GM10266 (cell line): ENCODE data around the gene UCN2.

Source experiments
- DNase-seq: peaks from one replicate; pipeline ENCODE4 v3.0.0; 2012; ENCODE audit errors: extremely low spot score
- TF ChIP-seq, protein P1 (sequence below): IDR thresholded peaks from 2 replicates; pipeline ENCODE4 v1.5.1; 2012; ENCODE audit warnings: mild to moderate bottlenecking, low read depth; ENCODE audit not compliant: control insufficient read depth, insufficient read depth; ENCODE audit errors: missing control alignments

Gene UCN2

DNA sequence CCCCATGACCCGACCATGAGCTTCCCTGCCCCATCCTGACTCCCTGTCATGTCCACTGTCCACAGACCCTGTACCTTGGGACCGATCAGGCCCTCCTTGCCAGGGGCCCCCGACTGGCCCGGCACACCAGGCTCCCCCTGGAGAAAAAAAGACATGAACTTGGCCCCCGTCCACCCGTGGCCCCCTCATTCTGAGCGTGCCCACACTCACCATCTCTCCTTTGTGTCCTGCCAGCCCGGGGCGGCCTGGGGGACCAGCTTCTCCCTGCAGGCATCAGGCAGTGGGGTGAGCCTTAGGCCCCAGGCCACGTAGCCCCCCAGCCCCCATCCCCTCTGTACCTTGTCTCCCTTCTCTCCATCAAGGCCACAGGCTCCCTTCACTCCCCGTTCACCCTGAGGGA is 3.9 kb upstream of the UCN2 start:
- DNase-seq = no peak
- TF ChIP-seq, protein P1, sequence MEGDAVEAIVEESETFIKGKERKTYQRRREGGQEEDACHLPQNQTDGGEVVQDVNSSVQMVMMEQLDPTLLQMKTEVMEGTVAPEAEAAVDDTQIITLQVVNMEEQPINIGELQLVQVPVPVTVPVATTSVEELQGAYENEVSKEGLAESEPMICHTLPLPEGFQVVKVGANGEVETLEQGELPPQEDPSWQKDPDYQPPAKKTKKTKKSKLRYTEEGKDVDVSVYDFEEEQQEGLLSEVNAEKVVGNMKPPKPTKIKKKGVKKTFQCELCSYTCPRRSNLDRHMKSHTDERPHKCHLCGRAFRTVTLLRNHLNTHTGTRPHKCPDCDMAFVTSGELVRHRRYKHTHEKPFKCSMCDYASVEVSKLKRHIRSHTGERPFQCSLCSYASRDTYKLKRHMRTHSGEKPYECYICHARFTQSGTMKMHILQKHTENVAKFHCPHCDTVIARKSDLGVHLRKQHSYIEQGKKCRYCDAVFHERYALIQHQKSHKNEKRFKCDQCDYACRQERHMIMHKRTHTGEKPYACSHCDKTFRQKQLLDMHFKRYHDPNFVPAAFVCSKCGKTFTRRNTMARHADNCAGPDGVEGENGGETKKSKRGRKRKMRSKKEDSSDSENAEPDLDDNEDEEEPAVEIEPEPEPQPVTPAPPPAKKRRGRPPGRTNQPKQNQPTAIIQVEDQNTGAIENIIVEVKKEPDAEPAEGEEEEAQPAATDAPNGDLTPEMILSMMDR = no peak

DNA sequence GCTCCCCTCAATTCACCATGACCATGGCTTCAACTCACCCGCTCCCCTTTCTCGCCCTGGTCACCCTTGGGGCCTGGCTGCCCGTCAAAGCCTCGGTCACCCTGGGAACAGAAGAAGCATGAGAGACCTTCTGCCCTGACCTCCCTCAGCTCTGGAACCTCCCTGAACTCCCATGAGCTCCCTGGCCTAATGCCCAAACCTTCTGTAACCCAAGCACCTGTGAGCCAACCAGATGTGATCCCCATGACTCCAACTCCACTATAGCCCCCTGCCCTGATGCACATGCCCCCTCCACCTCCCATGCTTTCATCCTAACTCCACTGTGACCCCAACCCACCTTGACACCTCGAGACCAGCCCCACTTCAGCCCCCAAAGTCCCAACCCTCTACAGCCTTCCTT is 3.5 kb upstream of the UCN2 start:
- TF ChIP-seq, protein P1 = no peak
- DNase-seq = no peak

DNA sequence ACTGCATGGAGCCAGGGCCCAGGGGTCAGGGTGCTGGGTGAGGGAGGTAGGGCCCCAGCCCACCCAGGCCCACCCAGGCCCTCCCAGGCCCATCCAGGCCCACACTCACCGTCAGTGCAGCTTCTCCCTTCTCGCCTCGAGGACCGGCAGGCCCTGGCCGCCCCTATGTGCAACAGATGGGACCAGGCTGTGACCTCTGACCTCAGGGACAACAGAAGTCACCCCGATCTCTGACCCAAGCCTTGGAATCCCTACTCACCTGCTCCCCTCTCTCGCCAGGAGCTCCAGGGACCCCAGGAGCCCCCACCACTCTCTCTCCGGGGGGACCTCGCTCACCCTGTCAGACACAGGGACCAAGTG is 2.8 kb upstream of the UCN2 start:
- TF ChIP-seq, protein P1 = no peak
- no peak for DNase-seq

DNA sequence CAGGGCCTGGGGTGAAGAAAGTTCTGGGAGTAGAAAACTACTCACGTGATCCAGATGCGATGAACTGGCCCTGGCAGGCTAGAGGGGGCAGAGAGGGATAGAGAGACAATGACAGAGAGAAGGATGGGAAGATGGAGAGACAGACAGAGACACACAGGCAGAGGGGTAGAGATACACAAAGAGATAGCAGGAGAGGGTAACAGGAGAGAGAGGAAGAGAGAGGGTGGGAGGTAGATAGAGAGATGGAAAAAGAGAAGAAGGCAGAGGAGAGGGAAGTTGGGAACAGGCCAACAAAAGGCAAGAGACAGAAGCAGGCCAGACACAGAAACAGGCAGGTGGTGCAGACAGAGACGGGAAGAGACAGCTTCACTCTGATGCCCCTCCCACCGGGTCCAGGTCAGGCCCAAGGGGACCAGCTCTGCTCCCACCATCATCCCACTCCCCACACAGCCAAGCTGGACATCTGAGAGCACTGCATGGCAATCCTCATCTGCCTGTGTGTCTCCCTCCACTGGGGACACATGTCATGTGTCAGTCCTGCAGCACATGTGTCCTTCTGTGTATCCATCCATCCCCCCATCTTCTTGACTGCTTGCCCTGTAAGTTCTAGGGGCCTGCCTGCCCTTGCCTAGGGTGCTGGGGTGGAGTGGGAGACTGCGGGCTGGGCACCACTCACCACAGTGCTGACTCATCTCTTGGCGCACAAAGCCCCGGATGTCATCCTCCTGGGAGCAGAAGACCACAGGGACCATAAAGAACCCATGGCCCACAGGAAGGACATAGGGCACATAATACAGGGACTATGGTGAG is 2.2 kb upstream of the UCN2 start:
- no peak for DNase-seq
- TF ChIP-seq, protein P1 = no peak

DNA sequence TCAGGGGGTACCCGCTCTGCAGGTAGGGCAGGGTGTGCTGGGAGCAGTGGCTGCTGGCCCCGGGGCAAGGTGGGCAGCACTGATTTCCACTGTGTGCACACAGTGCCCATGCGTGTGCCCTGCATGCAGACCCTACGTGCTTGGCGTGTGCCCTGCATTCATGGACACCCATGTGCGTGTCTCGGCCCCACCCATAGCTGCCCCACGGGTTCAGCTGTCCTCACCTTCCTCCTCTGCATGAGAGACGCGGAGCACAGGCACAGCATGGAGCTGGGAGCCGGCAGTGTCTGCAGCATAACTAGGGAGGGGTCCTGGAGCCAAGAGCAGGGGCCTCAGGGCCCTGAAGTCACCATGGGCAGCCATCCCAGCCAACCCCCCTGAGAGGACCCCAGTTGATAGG is 1.6 kb upstream of the UCN2 start:
- DNase-seq = no peak
- TF ChIP-seq, protein P1 = no peak

DNA sequence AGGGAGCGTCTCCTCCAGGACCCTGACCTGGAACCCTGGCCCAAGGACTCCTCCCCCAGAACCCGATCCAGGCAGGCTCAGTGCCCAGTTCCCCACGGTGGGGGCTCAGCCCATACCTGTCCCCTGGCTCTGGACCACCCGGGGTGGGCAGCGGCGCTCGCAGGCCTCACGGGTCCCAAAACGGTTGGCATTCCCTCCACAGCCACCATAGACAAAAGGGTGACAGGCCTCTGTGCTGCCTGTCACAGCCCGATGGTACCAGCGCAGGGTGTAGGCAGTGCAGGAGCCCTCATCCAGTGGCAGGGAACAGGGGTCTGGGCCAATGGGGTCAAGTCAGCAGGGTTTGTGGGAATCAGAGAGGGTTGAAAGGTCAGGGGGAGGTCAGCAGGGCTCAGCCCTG is 1.1 kb upstream of the UCN2 start:
- DNase-seq = no peak
- TF ChIP-seq, protein P1 = no peak

DNA sequence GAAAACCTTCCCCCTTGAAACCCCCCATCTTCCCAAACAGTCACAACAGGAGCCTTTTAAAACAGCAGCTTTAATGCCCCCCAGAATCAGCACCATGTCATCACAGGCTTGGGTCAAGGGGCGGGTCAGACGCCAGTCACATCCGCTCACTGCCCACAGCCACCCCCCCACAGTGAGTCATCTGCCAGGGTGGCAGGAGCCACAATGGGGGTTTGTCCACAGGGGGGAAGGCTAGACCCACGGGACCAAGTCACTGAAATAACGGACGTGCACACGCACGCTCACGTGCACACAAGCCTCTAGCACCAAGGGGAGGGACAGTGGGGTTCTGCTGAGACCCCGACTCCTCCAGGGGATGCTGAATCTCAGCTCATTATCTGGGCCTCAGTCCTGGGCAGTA is 441 bp upstream of the UCN2 start:
- TF ChIP-seq, protein P1 = no peak
- DNase-seq = no peak
